Trophoblast cell (in vitro differentiated cells and primary cell): ENCODE measurements around the gene TSPAN33.

ENCODE experiments used
- DNase-seq, 2 donors: peaks; one replicate each; pipeline ENCODE4 v3.0.0-alpha.2; 2016
- H2AFZ ChIP-seq: 2 replicates; pipeline ENCODE4 v1.6.1; 2013; ENCODE audit warnings: low read length, moderate library complexity, mild to moderate bottlenecking; ENCODE audit not compliant: insufficient read depth, poor library complexity
- H2AK5ac ChIP-seq: 2 replicates; pipeline ENCODE4 v1.6.1; 2013; ENCODE audit warnings: mild to moderate bottlenecking, low read length
- H2BK120ac ChIP-seq: 2 replicates; pipeline ENCODE4 v1.6.1; 2013; ENCODE audit warnings: low read length, mild to moderate bottlenecking, moderate library complexity; ENCODE audit not compliant: insufficient read depth, poor library complexity
- H2BK12ac ChIP-seq: 2 replicates; pipeline ENCODE4 v1.6.1; 2013; ENCODE audit warnings: mild to moderate bottlenecking, low read length, moderate library complexity
- H2BK5ac ChIP-seq: 2 replicates; pipeline ENCODE4 v1.6.1; 2013; ENCODE audit warnings: low read length, low read depth, moderate library complexity, mild to moderate bottlenecking; ENCODE audit not compliant: poor library complexity
- H3K14ac ChIP-seq: 2 replicates; pipeline ENCODE4 v1.6.1; 2013; ENCODE audit warnings: mild to moderate bottlenecking, low read length
- H3K18ac ChIP-seq: 2 replicates; pipeline ENCODE4 v1.6.1; 2013; ENCODE audit warnings: mild to moderate bottlenecking, low read length
- H3K23ac ChIP-seq: 2 replicates; pipeline ENCODE4 v1.6.1; 2013; ENCODE audit warnings: low read length
- H3K27ac ChIP-seq: 2 replicates; pipeline ENCODE4 v1.5.1; 2013; ENCODE audit warnings: low read depth, mild to moderate bottlenecking, inconsistent platforms, low read length, moderate library complexity
- H3K27me3 ChIP-seq: 2 replicates; pipeline ENCODE4 v1.6.1; 2013; ENCODE audit warnings: inconsistent platforms, mild to moderate bottlenecking, low read length, moderate library complexity; ENCODE audit not compliant: insufficient read depth
- H3K36me3 ChIP-seq, 2 experiments: 1 replicate in 1 of 2; 2 replicates in 1 of 2; pipeline ENCODE4 v1.6.1; 2013; ENCODE audit warnings: low read length in 2 of 2, mild to moderate bottlenecking in 2 of 2, moderate library complexity in 1 of 2; ENCODE audit not compliant: insufficient read depth in 2 of 2, control insufficient read depth in 1 of 2
- H3K4ac ChIP-seq: 2 replicates; pipeline ENCODE4 v1.6.1; 2013; ENCODE audit warnings: low read depth, mild to moderate bottlenecking, low read length, moderate library complexity
- H3K4me1 ChIP-seq, 2 experiments: 1 replicate in 1 of 2; 2 replicates in 1 of 2; pipeline ENCODE4 v1.6.1; 2013; ENCODE audit warnings: low read length in 2 of 2, mild to moderate bottlenecking in 2 of 2, moderate library complexity in 1 of 2; ENCODE audit not compliant: insufficient read depth in 2 of 2, control insufficient read depth in 1 of 2
- H3K4me2 ChIP-seq: 2 replicates; pipeline ENCODE4 v1.6.1; 2013; ENCODE audit warnings: inconsistent platforms, mild to moderate bottlenecking, low read length, moderate library complexity
- H3K4me3 ChIP-seq: 2 replicates; pipeline ENCODE4 v1.5.1; 2013; ENCODE audit warnings: mild to moderate bottlenecking, low read depth, low read length, inconsistent platforms
- H3K79me1 ChIP-seq: one replicate; pipeline ENCODE4 v1.6.1; 2013; ENCODE audit warnings: low read length
- H3K79me2 ChIP-seq: 2 replicates; pipeline ENCODE4 v1.6.1; 2013; ENCODE audit warnings: low read length, mild to moderate bottlenecking; ENCODE audit not compliant: control insufficient read depth, insufficient read depth, poor library complexity
- H3K9ac ChIP-seq: 2 replicates; pipeline ENCODE4 v1.6.1; 2013; ENCODE audit warnings: mild to moderate bottlenecking, low read length
- H3K9me3 ChIP-seq: 2 replicates; pipeline ENCODE4 v1.6.1; 2013; ENCODE audit warnings: low read depth, mild to moderate bottlenecking, control low read depth, inconsistent platforms, low read length; ENCODE audit not compliant: insufficient read depth
- H4K12ac ChIP-seq: 2 replicates; pipeline ENCODE4 v1.6.1; 2013; ENCODE audit warnings: low read depth, mild to moderate bottlenecking, low read length, moderate library complexity
- H4K8ac ChIP-seq: 2 replicates; pipeline ENCODE4 v1.6.1; 2013; ENCODE audit warnings: low read depth, mild to moderate bottlenecking, low read length, moderate library complexity
- H4K91ac ChIP-seq: one replicate; pipeline ENCODE4 v1.6.1; 2013; ENCODE audit warnings: low read depth, mild to moderate bottlenecking, low read length, moderate library complexity
- WGBS: extraction: QIAGEN DNeasy Blood & Tissue Kit; methylation state at CpG from one replicate; pipeline ENCODE4 v1.1.7; 2013; ENCODE audit warnings: missing lambda C conversion rate; ENCODE audit not compliant: insufficient read length, insufficient coverage; ENCODE audit errors: extremely low coverage; 5-methylcytosine and 5-hydroxymethylcytosine counted together

TSPAN33 gene

DNA sequence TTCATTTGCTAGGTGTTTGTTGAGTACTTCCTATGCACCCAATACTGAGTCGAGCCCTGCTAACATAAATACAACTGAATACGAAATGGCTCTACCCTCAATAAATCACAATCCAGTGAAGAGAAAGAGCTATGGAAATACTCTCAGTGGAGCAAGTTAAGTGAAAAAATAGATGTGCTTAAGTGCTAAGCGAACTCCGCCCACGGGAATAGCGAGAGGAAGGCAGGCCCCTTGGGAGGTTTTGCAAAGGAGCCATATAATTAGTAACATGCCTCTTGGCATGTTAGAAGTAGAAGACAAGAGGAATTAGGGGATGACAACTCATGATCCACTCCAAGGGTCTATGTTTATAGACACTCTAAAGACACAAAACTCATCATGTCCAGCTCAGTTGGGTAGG lies 42.8 kb upstream of the TSPAN33 start:
- Histone ChIP-seq H4K8ac (no peak overlapping the region), H2AFZ (no peak overlapping the region), H3K9me3 (peaks cover 2% of the 10 kb centered on the region), H3K79me1 (no peaks in the 10 kb centered on the region), H3K4me1 (no peaks in the 10 kb centered on the region), H3K79me2 (no peaks in the 10 kb centered on the region), H2BK12ac (no peak overlapping the region), H3K18ac (no peak overlapping the region), H2AK5ac (no peak overlapping the region), H3K4ac (no peak overlapping the region), H3K23ac (no peak overlapping the region), H3K4me3 (no peak overlapping the region), H2BK5ac (no peak overlapping the region), H2BK120ac (no peak overlapping the region), H3K27ac (no peak overlapping the region), H4K12ac (no peak overlapping the region), H3K9ac (no peak overlapping the region), H3K4me2 (no peak overlapping the region), H3K14ac (no peak overlapping the region), H4K91ac (no peak overlapping the region), H3K36me3 (no peaks in the 10 kb centered on the region), H3K27me3 (no peaks in the 10 kb centered on the region)
- DNase-seq, result no peak
- WGBS, result no CpG with 5 or more reads among the region's 6 CpGs

- H2BK5ac ChIP-seq, result no peak overlapping the region
- H3K79me1 ChIP-seq, result no peaks in the 10 kb centered on the region
- H3K4me1 ChIP-seq, result no peaks in the 10 kb centered on the region
- H2BK120ac ChIP-seq, result no peak overlapping the region
- H4K12ac ChIP-seq, result no peak overlapping the region
- no peak overlapping the region for H3K23ac ChIP-seq
- no peaks in the 10 kb centered on the region for H3K79me2 ChIP-seq
- no peak overlapping the region for H3K4me2 ChIP-seq
- H3K4me3 ChIP-seq, result no peak overlapping the region
- H3K4ac ChIP-seq, result no peak overlapping the region
- no peak overlapping the region for H2AFZ ChIP-seq
- H2AK5ac ChIP-seq, result no peak overlapping the region
- no peak overlapping the region for H3K18ac ChIP-seq
- H3K27me3 ChIP-seq, result no peaks in the 10 kb centered on the region
- no peak for DNase-seq
- no peaks in the 10 kb centered on the region for H3K36me3 ChIP-seq
- no peak overlapping the region for H4K8ac ChIP-seq
- H2BK12ac ChIP-seq, result no peak overlapping the region
- no peak overlapping the region for H3K14ac ChIP-seq
- no peak overlapping the region for H3K27ac ChIP-seq
- H4K91ac ChIP-seq, result no peak overlapping the region
- no CpG with 5 or more reads among the region's 4 CpGs for WGBS
- H3K9ac ChIP-seq, result peak overlapping the region; percentile 7
- H3K9me3 ChIP-seq, result peaks cover 2% of the 10 kb centered on the region
Observed at GRCh38 chr7:129103561-129104324, 40.8 kb upstream of the TSPAN33 start.

- H2BK120ac ChIP-seq, result no peak overlapping the region
- H3K4me2 ChIP-seq, result no peak overlapping the region
- no peak overlapping the region for H3K4me3 ChIP-seq
- no peak overlapping the region for H2BK5ac ChIP-seq
- no peak overlapping the region for H2AK5ac ChIP-seq
- H3K27me3 ChIP-seq, result no peaks in the 10 kb centered on the region
- H3K9ac ChIP-seq, result no peak overlapping the region
- H3K36me3 ChIP-seq, result no peaks in the 10 kb centered on the region
- no peak overlapping the region for H2AFZ ChIP-seq
- no peak for DNase-seq
- no peak overlapping the region for H4K91ac ChIP-seq
- no peak overlapping the region for H3K23ac ChIP-seq
- H4K8ac ChIP-seq, result no peak overlapping the region
- H4K12ac ChIP-seq, result no peak overlapping the region
- no peaks in the 10 kb centered on the region for H3K79me1 ChIP-seq
- H3K4ac ChIP-seq, result no peak overlapping the region
- no peaks in the 10 kb centered on the region for H3K79me2 ChIP-seq
- H3K14ac ChIP-seq, result no peak overlapping the region
- WGBS, result no CpG with 5 or more reads among the region's 4 CpGs
- peaks cover 2% of the 10 kb centered on the region for H3K9me3 ChIP-seq
- no peak overlapping the region for H3K18ac ChIP-seq
- H3K4me1 ChIP-seq, result peaks cover 2 to 5% of the 10 kb centered on the region in 2 experiments
- no peak overlapping the region for H2BK12ac ChIP-seq
- H3K27ac ChIP-seq, result no peak overlapping the region
Observed at GRCh38 chr7:129108581-129108980, 35.9 kb upstream of the TSPAN33 start.

GRCh38 chr7:129110258-129110981 lies 34.1 kb upstream of the TSPAN33 start:
- Histone ChIP-seq H2BK5ac (no peak overlapping the region), H3K4me2 (no peak overlapping the region), H3K79me1 (no peaks in the 10 kb centered on the region), H3K27me3 (no peaks in the 10 kb centered on the region), H2AFZ (no peak overlapping the region), H4K91ac (no peak overlapping the region), H4K12ac (no peak overlapping the region), H2BK120ac (no peak overlapping the region), H3K4me1 (peaks cover 2 to 5% of the 10 kb centered on the region in 2 experiments), H3K79me2 (no peaks in the 10 kb centered on the region), H3K4ac (no peak overlapping the region), H3K27ac (no peak overlapping the region), H3K23ac (no peak overlapping the region), H3K36me3 (no peaks in the 10 kb centered on the region), H3K14ac (no peak overlapping the region), H3K4me3 (no peak overlapping the region), H3K18ac (no peak overlapping the region), H3K9me3 (no peaks in the 10 kb centered on the region), H4K8ac (no peak overlapping the region), H2BK12ac (no peak overlapping the region), H3K9ac (no peak overlapping the region), H2AK5ac (no peak overlapping the region)
- no peak for DNase-seq
- no CpG with 5 or more reads among the region's 1 CpG for WGBS
